ENCODE data around the gene LENEP. TPM values are rescaled to one million over a fixed set of nuclear protein-coding genes. Genes with fewer than 3 reads are reported as not detected.

Gene LENEP, protein sequence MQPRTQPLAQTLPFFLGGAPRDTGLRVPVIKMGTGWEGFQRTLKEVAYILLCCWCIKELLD
- not detected for total RNA-seq

DNA sequence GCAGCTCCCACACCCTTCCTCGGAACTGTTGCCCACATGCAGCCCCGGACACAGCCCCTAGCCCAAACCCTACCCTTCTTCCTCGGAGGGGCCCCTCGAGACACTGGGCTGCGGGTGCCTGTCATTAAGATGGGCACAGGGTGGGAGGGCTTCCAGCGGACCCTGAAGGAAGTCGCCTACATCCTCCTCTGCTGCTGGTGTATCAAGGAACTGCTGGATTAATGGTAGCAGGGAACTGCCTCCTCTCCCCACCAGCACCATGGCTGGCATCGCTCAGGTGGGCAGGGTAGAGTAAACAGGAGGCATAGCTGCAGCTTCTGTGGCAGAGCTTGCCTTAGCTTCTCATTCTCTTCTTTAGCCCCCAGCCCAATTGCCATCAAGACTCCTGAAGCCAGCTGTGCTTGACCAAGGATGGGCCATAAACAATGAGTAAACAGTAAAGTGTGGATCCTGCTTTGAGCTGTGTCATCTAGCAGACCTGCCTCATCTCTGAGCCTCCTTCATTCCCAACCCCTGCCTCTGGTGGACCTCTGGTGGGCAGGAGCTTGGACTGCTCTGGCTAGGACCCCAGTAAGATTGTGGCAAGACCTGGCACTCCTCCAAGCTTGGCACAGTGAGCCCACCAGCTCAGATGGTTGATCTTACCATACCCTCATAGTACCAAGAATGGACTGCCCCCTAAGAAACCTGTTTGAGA, at the start of gene LENEP:
Gene LENEP (plus strand): TSS at position 15 of the 697 bp plus-strand sequence. CDS start 22 bp downstream, at position 37.
- no peak for TF ChIP-seq POLR2A (IDR thresholded peaks at IDR 0.05)
- TF ChIP-seq, protein P1, sequence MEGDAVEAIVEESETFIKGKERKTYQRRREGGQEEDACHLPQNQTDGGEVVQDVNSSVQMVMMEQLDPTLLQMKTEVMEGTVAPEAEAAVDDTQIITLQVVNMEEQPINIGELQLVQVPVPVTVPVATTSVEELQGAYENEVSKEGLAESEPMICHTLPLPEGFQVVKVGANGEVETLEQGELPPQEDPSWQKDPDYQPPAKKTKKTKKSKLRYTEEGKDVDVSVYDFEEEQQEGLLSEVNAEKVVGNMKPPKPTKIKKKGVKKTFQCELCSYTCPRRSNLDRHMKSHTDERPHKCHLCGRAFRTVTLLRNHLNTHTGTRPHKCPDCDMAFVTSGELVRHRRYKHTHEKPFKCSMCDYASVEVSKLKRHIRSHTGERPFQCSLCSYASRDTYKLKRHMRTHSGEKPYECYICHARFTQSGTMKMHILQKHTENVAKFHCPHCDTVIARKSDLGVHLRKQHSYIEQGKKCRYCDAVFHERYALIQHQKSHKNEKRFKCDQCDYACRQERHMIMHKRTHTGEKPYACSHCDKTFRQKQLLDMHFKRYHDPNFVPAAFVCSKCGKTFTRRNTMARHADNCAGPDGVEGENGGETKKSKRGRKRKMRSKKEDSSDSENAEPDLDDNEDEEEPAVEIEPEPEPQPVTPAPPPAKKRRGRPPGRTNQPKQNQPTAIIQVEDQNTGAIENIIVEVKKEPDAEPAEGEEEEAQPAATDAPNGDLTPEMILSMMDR (IDR thresholded peaks at IDR 0.05): no peak
- no peak for TF ChIP-seq POLR2AphosphoS5 (IDR thresholded peaks at IDR 0.05)
- TF ChIP-seq EP300 (IDR thresholded peaks at IDR 0.05; ENCODE audit: low read depth): no peak
- H3K27me3 ChIP-seq: no peaks in the 10 kb centered on the region
- 74% methylated on average over 8 of the region's 8 CpGs; no CpG with 5 or more reads in 1 of the 2 donors for WGBS, 2 donors (ENCODE audit: low coverage in 1 of 2)
- intact Hi-C loops (cut with DNase I; ENCODE audit: low total_unique reads) (no loop called here), in situ Hi-C loops (cut with MboI; ENCODE audit: low pct_ligation_motif_present in 1 of 4, low pct_unique_long_range_greater_than_20kb in 1 of 4, low sequenced_read_pairs in 3 of 4) (no loop called here)
- DNase-seq: no peak
- H3K36me3 ChIP-seq: no peaks in the 10 kb centered on the region
- H3K9me3 ChIP-seq: no peaks in the 10 kb centered on the region
- no peak within 1 kb of the TSS for H3K4me3 ChIP-seq
- no peak within 1 kb of the TSS for H3K27ac ChIP-seq
- peaks cover under 1 to 14% (median 6%) of the 10 kb centered on the region in 4 donors for H3K4me1 ChIP-seq

DNA sequence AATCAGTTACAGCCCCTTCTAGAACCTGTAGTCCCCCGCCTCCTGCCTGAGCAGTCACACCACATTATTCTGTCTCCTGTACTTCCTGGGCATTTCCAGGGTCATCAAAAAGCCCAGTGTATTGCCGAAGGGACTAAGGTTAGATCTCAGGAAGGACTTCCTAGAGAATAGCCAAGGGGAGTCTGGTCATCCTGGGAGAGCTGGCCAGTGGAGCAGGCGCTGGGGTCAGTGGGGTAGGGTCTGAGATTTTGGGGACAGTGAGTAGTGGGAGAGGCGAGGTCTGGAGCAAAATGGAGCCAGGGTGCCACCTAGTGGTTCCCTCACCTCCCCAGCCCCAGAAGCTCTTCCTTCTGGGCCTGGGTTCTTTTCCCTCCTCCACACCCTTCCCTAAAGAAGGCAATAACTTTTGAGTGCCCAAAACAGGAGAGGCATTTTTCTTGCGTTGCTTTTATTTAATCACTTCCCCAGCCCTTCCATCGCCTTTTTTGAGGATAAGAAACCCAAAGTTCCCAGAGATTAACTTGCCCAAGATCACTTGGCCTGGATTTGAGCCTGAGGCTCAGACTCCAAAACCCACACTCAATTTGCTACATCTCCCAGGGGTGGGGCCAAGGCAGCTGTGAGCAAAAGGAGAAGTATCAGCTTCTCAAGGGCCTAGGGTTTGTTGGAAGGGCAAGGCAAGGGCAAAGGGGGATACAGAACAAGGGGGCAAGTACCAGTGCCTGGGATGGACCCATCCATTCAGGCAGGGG, 49.6 kb upstream of the LENEP start:
- TF ChIP-seq, protein P1 (IDR thresholded peaks at IDR 0.05): peak; percentile 69 to 78 (median 71)
- TF ChIP-seq EP300 (IDR thresholded peaks at IDR 0.05; ENCODE audit: low read depth) (no peak), POLR2AphosphoS5 (IDR thresholded peaks at IDR 0.05) (no peak), POLR2A (IDR thresholded peaks at IDR 0.05) (no peak)
- H3K27me3 ChIP-seq: no peaks in the 10 kb centered on the region
- H3K27ac ChIP-seq: peak overlapping the region; percentile 23 to 78 (median 54)
- in situ Hi-C loops (cut with MboI; ENCODE audit: low pct_ligation_motif_present in 1 of 4, low pct_unique_long_range_greater_than_20kb in 1 of 4, low sequenced_read_pairs in 3 of 4) (no loop called here), intact Hi-C loops (cut with DNase I; ENCODE audit: low total_unique reads) (no loop called here)
- peak; percentile 56 for DNase-seq
- no peaks in the 10 kb centered on the region for H3K9me3 ChIP-seq
- no peak overlapping the region for H3K4me3 ChIP-seq
- 30 to 47% methylated on average over 2 to 6 of the region's 6 CpGs for WGBS, 2 donors (ENCODE audit: low coverage in 1 of 2)
- H3K4me1 ChIP-seq: peaks cover 9 to 40% (median 23%) of the 10 kb centered on the region in 4 donors
- H3K36me3 ChIP-seq: peaks cover 0 to 10% (median 3%) of the 10 kb centered on the region in 4 donors

DNA sequence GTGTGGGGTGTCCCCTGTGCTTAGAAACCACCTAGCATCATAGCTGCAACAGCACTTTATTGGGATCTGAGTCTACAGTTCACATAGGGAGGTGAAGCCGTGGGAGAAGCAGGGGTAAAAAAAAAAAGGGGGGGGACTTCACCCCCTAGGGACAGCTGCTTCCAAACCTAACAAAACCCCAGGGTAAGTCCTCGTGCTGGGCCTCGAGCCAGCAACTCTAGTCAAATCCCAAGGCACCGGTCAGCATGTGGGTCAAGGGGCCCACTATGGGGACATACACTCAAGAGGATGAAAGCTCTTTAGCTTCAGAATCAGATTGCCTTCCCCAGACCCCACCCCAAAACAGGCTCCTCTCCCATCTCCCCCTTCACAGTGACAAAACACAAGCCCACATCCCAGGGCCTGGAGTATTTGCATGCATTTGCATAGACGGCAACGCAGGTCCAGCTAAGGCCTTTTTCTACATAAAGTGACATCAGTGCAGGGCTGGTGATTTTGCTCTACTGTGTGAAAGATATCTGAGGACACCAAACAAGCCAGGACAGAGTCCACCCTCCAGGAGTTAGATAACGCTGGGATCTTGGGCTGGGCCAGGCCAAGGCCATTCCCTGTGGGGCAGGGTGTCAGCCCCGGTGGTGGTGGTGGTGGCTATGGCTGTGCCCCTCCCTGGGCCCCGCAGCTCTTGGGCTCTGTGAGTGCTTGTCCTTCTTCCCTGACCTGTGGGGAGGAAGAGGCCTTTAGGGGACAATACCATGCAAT, 48.8 kb upstream of the LENEP start:
- in situ Hi-C loops (cut with MboI; ENCODE audit: low pct_ligation_motif_present in 1 of 4, low pct_unique_long_range_greater_than_20kb in 1 of 4, low sequenced_read_pairs in 3 of 4): no loop called here
- peaks cover 9 to 40% (median 23%) of the 10 kb centered on the region in 4 donors for H3K4me1 ChIP-seq
- H3K9me3 ChIP-seq: no peaks in the 10 kb centered on the region
- 38 to 57% methylated on average over 1 to 7 of the region's 9 CpGs for WGBS, 2 donors (ENCODE audit: low coverage in 1 of 2)
- H3K27ac ChIP-seq: peak overlapping the region; percentile 23 to 78 (median 54)
- intact Hi-C loops (cut with DNase I; ENCODE audit: low total_unique reads): no loop called here
- H3K27me3 ChIP-seq: no peaks in the 10 kb centered on the region
- H3K4me3 ChIP-seq: no peak overlapping the region
- TF ChIP-seq POLR2AphosphoS5 (IDR thresholded peaks at IDR 0.05) (peak in 1 of 3 donors; percentile 12), EP300 (IDR thresholded peaks at IDR 0.05; ENCODE audit: low read depth) (no peak)
- no peak for DNase-seq
- H3K36me3 ChIP-seq: peaks cover 0 to 10% (median 3%) of the 10 kb centered on the region in 4 donors

DNA sequence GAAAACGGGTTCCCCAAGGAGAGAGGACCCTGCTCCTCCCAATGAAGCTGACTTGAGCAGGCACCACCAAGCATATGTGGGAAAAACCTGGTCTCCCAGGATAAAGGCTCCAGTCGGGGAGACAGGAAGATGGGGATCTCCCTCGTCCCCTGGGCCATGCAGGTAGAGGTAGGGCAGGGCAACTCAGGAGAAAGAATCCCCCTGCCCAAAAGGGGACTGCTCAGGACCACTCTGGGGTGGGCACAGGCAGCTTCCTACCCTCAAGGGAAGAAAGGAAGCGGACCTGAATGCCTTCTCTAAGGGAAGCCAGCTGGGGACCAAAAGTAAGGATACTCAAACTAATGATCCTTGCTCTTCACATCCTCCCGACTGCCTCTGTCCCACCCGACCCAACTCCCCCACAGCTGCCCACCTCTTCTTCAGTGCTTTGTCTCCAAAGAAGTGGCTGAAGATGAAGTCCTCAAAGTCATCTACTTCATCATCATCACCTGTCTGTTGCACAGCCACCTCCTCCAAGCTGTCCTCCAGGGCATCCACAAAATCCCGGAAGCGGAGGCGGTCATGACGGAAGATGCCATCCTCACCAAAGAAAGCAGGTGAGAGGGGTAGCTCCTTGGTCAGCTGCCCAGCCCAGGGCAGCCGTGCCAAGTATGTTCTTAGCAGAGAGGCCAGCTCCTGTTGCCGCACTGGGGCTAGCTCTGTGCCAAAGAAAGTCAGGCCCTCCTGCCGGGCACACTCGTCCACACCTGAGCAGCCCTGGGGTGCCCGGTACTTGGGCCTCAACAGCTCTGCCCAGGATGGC, 48.0 kb upstream of the LENEP start:
- Histone ChIP-seq H3K9me3 (no peaks in the 10 kb centered on the region), H3K4me3 (no peak overlapping the region), H3K27me3 (no peaks in the 10 kb centered on the region), H3K27ac (peak overlapping the region in 3 of 4 donors; percentile 45 to 78 (median 64)), H3K36me3 (peaks cover 0 to 10% (median 3%) of the 10 kb centered on the region in 4 donors), H3K4me1 (peaks cover 9 to 39% (median 23%) of the 10 kb centered on the region in 4 donors)
- TF ChIP-seq POLR2A (IDR thresholded peaks at IDR 0.05) (no peak), POLR2AphosphoS5 (IDR thresholded peaks at IDR 0.05) (no peak), EP300 (IDR thresholded peaks at IDR 0.05; ENCODE audit: low read depth) (no peak)
- TF ChIP-seq, protein P1 (IDR thresholded peaks at IDR 0.05): no peak
- 54 to 82% methylated on average over 2 to 15 of the region's 15 CpGs for WGBS, 2 donors (ENCODE audit: low coverage in 1 of 2)
- intact Hi-C loops (cut with DNase I; ENCODE audit: low total_unique reads): no loop called here
- DNase-seq: no peak
- in situ Hi-C loops (cut with MboI; ENCODE audit: low pct_ligation_motif_present in 1 of 4, low pct_unique_long_range_greater_than_20kb in 1 of 4, low sequenced_read_pairs in 3 of 4): no loop called here

Data from transverse colon (tissue), 4 donors.